GM12878 (cell line): ENCODE results near the gene PAQR8.

Experiments
- ATF2 ChIP-seq: IDR thresholded peaks from 2 replicates; pipeline ENCODE4 v1.6.1; 2012; ENCODE audit warnings: low read length, inconsistent platforms
- E2F8 ChIP-seq: fragments of 450-650 bp; IDR thresholded peaks from 2 replicates; pipeline ENCODE4 v1.6.1; 2018; ENCODE audit warnings: mild to moderate bottlenecking, low read depth, moderate library complexity; ENCODE audit not compliant: partially characterized antibody
- ETV6 ChIP-seq, 2 experiments: fragments of 450-650 bp in 1 of 2; IDR thresholded peaks in 1 of 2; conservative IDR thresholded peaks in 1 of 2; 2 replicates each; pipeline ENCODE4 v1.6.1; 2014; ENCODE audit warnings: antibody characterized with exemption in 1 of 2, borderline replicate concordance in 1 of 2, low read depth in 1 of 2, mild to moderate bottlenecking in 1 of 2, moderate library complexity in 1 of 2
- HDAC2 ChIP-seq: fragments of 200-600 bp; sonication (generic); IDR thresholded peaks from 2 replicates; pipeline ENCODE4 v1.6.1; 2017
- NRF1 ChIP-seq: conservative IDR thresholded peaks from 2 replicates; pipeline ENCODE4 v1.6.1; 2011; ENCODE audit warnings: mild to moderate bottlenecking, low read depth, low read length, improper control_type of control experiment
- POU2F2 ChIP-seq: IDR thresholded peaks from 3 replicates; pipeline ENCODE4 v1.6.1; 2011; ENCODE audit warnings: low read depth, mild to moderate bottlenecking, low read length, borderline replicate concordance
- SMAD1 ChIP-seq: fragments of 450-650 bp; IDR thresholded peaks from 2 replicates; pipeline ENCODE4 v1.6.1; 2018; ENCODE audit warnings: mild to moderate bottlenecking, low read depth; ENCODE audit not compliant: partially characterized antibody
- TCF12 ChIP-seq: IDR thresholded peaks from 2 replicates; pipeline ENCODE4 v1.6.1; 2011; ENCODE audit warnings: low read depth, mild to moderate bottlenecking, low read length
- TCF3 ChIP-seq: IDR thresholded peaks from 2 replicates; pipeline ENCODE4 v1.6.1; 2012; ENCODE audit warnings: low read depth, mild to moderate bottlenecking, low read length, borderline replicate concordance; ENCODE audit not compliant: insufficient read depth
- TCF7 ChIP-seq: IDR thresholded peaks from 2 replicates; pipeline ENCODE4 v1.6.1; 2014; ENCODE audit warnings: antibody characterized with exemption, borderline replicate concordance
- ZBTB40 ChIP-seq: fragments of 450-650 bp; IDR thresholded peaks from 2 replicates; pipeline ENCODE4 v1.6.1; 2016; ENCODE audit warnings: mild to moderate bottlenecking, moderate library complexity, borderline replicate concordance
- ZNF274 ChIP-seq: IDR thresholded peaks from one replicate; pipeline ENCODE4 v1.8.0; 2011; ENCODE audit not compliant: insufficient read length, insufficient read depth

- TF ChIP-seq ETV6 (conservative IDR thresholded peaks at IDR 0.05 in 1 of 2, IDR thresholded peaks at IDR 0.05 in 1 of 2; ENCODE audit: borderline replicate concordance in 1 of 2, low read depth in 1 of 2) (no peak), SMAD1 (no peak), ZNF274 (no peak), E2F8 (no peak), ZBTB40 (no peak), ATF2 (no peak), NRF1 (no peak), TCF7 (no peak), POU2F2 (no peak), TCF3 (no peak), HDAC2 (no peak), TCF12 (no peak)
These were observed 35.2 kb upstream of the PAQR8 start for GRCh38 chr6:52326540-52327364.
